HFFc6 (cell line): Measurements from ENCODE around the gene DNAH1. TPM values are rescaled to one million over a fixed set of nuclear protein-coding genes. Genes with fewer than 3 reads are reported as not detected.

Experiments used
- DNase-seq: peaks from one replicate; pipeline ENCODE4 v3.0.0-alpha.2; 2018
- H3K27ac Mint-ChIP-seq: 2 replicates; pipeline ENCODE4 v1.8.0; 2020; ENCODE audit warnings: mild to moderate bottlenecking, mixed read lengths
- H3K27me3 Mint-ChIP-seq: 2 replicates; pipeline ENCODE4 v1.8.0; 2021; ENCODE audit warnings: mild to moderate bottlenecking, moderate library complexity, mixed read lengths; ENCODE audit not compliant: insufficient read depth
- H3K36me3 Mint-ChIP-seq: 2 replicates; pipeline ENCODE4 v1.8.0; 2021; ENCODE audit warnings: low read depth, mixed read lengths
- H3K4me1 Mint-ChIP-seq: 2 replicates; pipeline ENCODE4 v1.8.0; 2020; ENCODE audit warnings: low read depth, mixed read lengths
- H3K4me3 Mint-ChIP-seq: 2 replicates; pipeline ENCODE4 v1.8.0; 2020; ENCODE audit warnings: mild to moderate bottlenecking, moderate library complexity, mixed read lengths
- H3K9me3 Mint-ChIP-seq: 2 replicates; pipeline ENCODE4 v1.8.0; 2020; ENCODE audit warnings: mild to moderate bottlenecking, mixed read lengths
- CTCF ChIP-seq: fragments of 200-600 bp; sonication (generic); IDR thresholded peaks from 2 replicates; pipeline ENCODE4 v1.5.0; 2021; ENCODE audit warnings: antibody characterized with exemption, mild to moderate bottlenecking
- total RNA-seq, 6 experiments: library from RNA; stranded (reverse); fragmentation: NEBNext Ultra II Directional; extraction: Animal tissue kit (Norgen Biotek cat#: 25700); gene quantifications; 2 replicates in 1 of 6; 3 replicates in 5 of 6; pipeline ENCODE4 v1.2.3, GENCODE V29; 2021

The DNAH1 gene
- total RNA-seq, 6 experiments from 2014 or later = 1.4 to 2.1 (median 1.8) TPM

GRCh38 chr3:52440671-52441070 is 124.6 kb downstream of the DNAH1 start:
- Mint-ChIP-seq H3K36me3 (no peaks in the 10 kb centered on the region), H3K4me3 (no peak overlapping the region), H3K27ac (no peak overlapping the region), H3K9me3 (no peaks in the 10 kb centered on the region), H3K27me3 (peaks cover 25% of the 10 kb centered on the region), H3K4me1 (no peaks in the 10 kb centered on the region)
- no peak for DNase-seq
- TF ChIP-seq CTCF = no peak

GRCh38 chr3:52441091-52441771 is 125.1 kb downstream of the DNAH1 start:
- Mint-ChIP-seq H3K4me1 (no peaks in the 10 kb centered on the region), H3K4me3 (no peak overlapping the region), H3K9me3 (no peaks in the 10 kb centered on the region), H3K36me3 (no peaks in the 10 kb centered on the region), H3K27me3 (peaks cover 22% of the 10 kb centered on the region), H3K27ac (no peak overlapping the region)
- no peak for DNase-seq
- TF ChIP-seq CTCF = no peak

- TF ChIP-seq CTCF = no peak
- Mint-ChIP-seq H3K36me3 (no peaks in the 10 kb centered on the region), H3K27ac (no peak overlapping the region), H3K4me3 (no peak overlapping the region), H3K4me1 (no peaks in the 10 kb centered on the region), H3K27me3 (peaks cover 18% of the 10 kb centered on the region), H3K9me3 (no peaks in the 10 kb centered on the region)
- no peak for DNase-seq
Measured at GRCh38 chr3:52441772-52442332, 125.7 kb downstream of the DNAH1 start.

- Mint-ChIP-seq H3K9me3 (no peaks in the 10 kb centered on the region), H3K4me1 (no peaks in the 10 kb centered on the region), H3K36me3 (no peaks in the 10 kb centered on the region), H3K27ac (no peak overlapping the region), H3K4me3 (no peak overlapping the region), H3K27me3 (peaks cover 18% of the 10 kb centered on the region)
- TF ChIP-seq CTCF = no peak
- no peak for DNase-seq
Measured at GRCh38 chr3:52442409-52443267, 126.5 kb downstream of the DNAH1 start.

GRCh38 chr3:52443268-52443610 is 127.1 kb downstream of the DNAH1 start:
- Mint-ChIP-seq H3K4me3 (no peak overlapping the region), H3K36me3 (no peaks in the 10 kb centered on the region), H3K4me1 (no peaks in the 10 kb centered on the region), H3K9me3 (no peaks in the 10 kb centered on the region), H3K27ac (no peak overlapping the region), H3K27me3 (peaks cover 18% of the 10 kb centered on the region)
- no peak for TF ChIP-seq CTCF
- DNase-seq = no peak
